Esophagus muscularis mucosa (tissue), 4 donors: ENCODE results near the gene UEVLD. TPM values are rescaled to one million over a fixed set of nuclear protein-coding genes. Genes with fewer than 3 reads are reported as not detected.
A peak's percentile ranks its signal among the peaks of the same experiment; 100 is the strongest.

Experiments
- DNase-seq: peaks from one replicate; pipeline ENCODE4 v3.0.0-alpha.2; 2017; ENCODE audit errors: extremely low spot score
- H3K27ac ChIP-seq, 4 donors: fragments of 200-600 bp; sonication (generic); replicated peaks in 1 of 4; 1 replicate in 3 of 4; 2 replicates in 1 of 4; pipeline ENCODE4 v1.5.1; 2016 to 2019; ENCODE audit warnings: mild to moderate bottlenecking in 1 of 4
- H3K27me3 ChIP-seq, 4 donors: fragments of 200-600 bp; sonication (generic); one replicate each; pipeline versions ENCODE4 v1.5.1 to v1.6.0; 2016 to 2019
- H3K36me3 ChIP-seq, 4 donors: fragments of 200-600 bp; sonication (generic); one replicate each; pipeline ENCODE4 v1.5.1; 2016 to 2019
- H3K4me1 ChIP-seq, 4 donors: fragments of 200-600 bp; sonication (generic); one replicate each; pipeline ENCODE4 v1.5.1; 2016 to 2019
- H3K4me3 ChIP-seq, 4 donors: fragments of 200-600 bp; sonication (generic); 1 replicate in 2 of 4; 2 replicates in 2 of 4; pipeline ENCODE4 v1.5.1; 2016 to 2019; ENCODE audit warnings: mild to moderate bottlenecking in 4 of 4, moderate library complexity in 1 of 4
- H3K9me3 ChIP-seq, 4 donors: fragments of 200-600 bp; sonication (generic); 1 replicate in 3 of 4; 2 replicates in 1 of 4; pipeline ENCODE4 v1.5.1; 2016 to 2019
- CTCF ChIP-seq, 3 experiments: fragments of 200-600 bp in 2 of 3; fragments of 450-650 bp in 1 of 3; sonication (generic) in 2 of 3; IDR thresholded peaks; one replicate each; pipeline ENCODE4 v1.5.1; 2017 to 2019; ENCODE audit warnings: antibody characterized with exemption in 3 of 3, mild to moderate bottlenecking in 2 of 3, moderate library complexity in 1 of 3
- EP300 ChIP-seq: sonication (generic); formaldehyde crosslinking; IDR thresholded peaks from one replicate; pipeline ENCODE4 v1.6.1; 2017; ENCODE audit warnings: antibody characterized with exemption
- POLR2A ChIP-seq: fragments of 450-650 bp; IDR thresholded peaks from one replicate; pipeline ENCODE4 v1.6.1; 2017; ENCODE audit warnings: antibody characterized with exemption, moderate library complexity, mild to moderate bottlenecking, low read depth
- POLR2AphosphoS5 ChIP-seq, 2 donors: sonication (generic); formaldehyde crosslinking; IDR thresholded peaks; one replicate each; pipeline ENCODE4 v1.6.1; 2017; ENCODE audit warnings: antibody characterized with exemption in 2 of 2
- WGBS: methylation state at CpG from one replicate; pipeline ENCODE4 v1.1.5; 2018; 5-methylcytosine and 5-hydroxymethylcytosine counted together
- intact Hi-C: fragments of 100-400 bp; cut with DNase I; formaldehyde crosslinking; loops from one replicate; pipeline ENCODE4 v1.15.1; 2023
- total RNA-seq, 4 donors: library from RNA; depleted of rRNA; stranded (reverse); fragments of >200 nt; gene quantifications; one replicate each; pipeline versions ENCODE4 v1.1.0 to v1.2.1, GENCODE V29; 2016

Gene UEVLD
- total RNA-seq, 4 donors from 2014 or later: 28.7 to 39.1 (median 29.6) TPM

- 97% methylated on average over 2 of the region's 2 CpGs for WGBS
- Histone ChIP-seq H3K9me3 (no peaks in the 10 kb centered on the region), H3K27me3 (no peaks in the 10 kb centered on the region), H3K36me3 (peaks cover 19 to 83% (median 60%) of the 10 kb centered on the region in 4 donors), H3K4me3 (no peak overlapping the region), H3K27ac (no peak overlapping the region), H3K4me1 (peaks cover 0 to 7% (median 2%) of the 10 kb centered on the region in 4 donors)
- TF ChIP-seq POLR2AphosphoS5 (IDR thresholded peaks at IDR 0.05) (no peak), EP300 (no peak), CTCF (IDR thresholded peaks at IDR 0.05) (no peak), POLR2A (no peak)
- intact Hi-C loops: no loop called here
- no peak for DNase-seq
Observed at GRCh38 chr11:18611196-18611595, 22.7 kb upstream of the UEVLD start.

DNA sequence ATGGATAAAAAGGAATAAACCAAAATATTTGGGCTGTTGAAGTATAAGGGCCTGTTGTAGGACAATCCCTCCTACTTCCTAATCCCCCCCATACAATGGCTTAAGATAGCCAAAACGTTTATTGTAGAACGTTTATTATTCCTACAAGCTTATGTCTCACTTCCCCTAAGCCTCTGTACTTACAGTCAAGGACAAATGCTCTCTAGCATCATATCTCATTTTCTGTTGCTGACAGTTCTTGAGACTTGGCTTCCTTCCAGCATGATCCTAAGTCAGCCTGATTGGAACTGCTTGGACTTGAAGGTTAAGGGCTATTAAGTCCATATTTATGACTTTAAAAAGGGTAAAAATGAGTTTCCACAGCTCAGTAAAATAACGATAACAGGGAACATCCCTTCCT lies 19.8 kb upstream of the UEVLD start:
- H3K9me3 ChIP-seq: no peaks in the 10 kb centered on the region
- H3K36me3 ChIP-seq: peaks cover 7 to 63% (median 43%) of the 10 kb centered on the region in 4 donors
- DNase-seq: no peak
- peaks cover 0 to 10% (median 4%) of the 10 kb centered on the region in 4 donors for H3K4me1 ChIP-seq
- TF ChIP-seq CTCF (IDR thresholded peaks at IDR 0.05): no peak
- H3K4me3 ChIP-seq: no peak overlapping the region
- H3K27ac ChIP-seq: no peak overlapping the region
- intact Hi-C loops: no loop called here
- no peaks in the 10 kb centered on the region for H3K27me3 ChIP-seq
- WGBS: 32% methylated on average over 3 of the region's 3 CpGs

DNA sequence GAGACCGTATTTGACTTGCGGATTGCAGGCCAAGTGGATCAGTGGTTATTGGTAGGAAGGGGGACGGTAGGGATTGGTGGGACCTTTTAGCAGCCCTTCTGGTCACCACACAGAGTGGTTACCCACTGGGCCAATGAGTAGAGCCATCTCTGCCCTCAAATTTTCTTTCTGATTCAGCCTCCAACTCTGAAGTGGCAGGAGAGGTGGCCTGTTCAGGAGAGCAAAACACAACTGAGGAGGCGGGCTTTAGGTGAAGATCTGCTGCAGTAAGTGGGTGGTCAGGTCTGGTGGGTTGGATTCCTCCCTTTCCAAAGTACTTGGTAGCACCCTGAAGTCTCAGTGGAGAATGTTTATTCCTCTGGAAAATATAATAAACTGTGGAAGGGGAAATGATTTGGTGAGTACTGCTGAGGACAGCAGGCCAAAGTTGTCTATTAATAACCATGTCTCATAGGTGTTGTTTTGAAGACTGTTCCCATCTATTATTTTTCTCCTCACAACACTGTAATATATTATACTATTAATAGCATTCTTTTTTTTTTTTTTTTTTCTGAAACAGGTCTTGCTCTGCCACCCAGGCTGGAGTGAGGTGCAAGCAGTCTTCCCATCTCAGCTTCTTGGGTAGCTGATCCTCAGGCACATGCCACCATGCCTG lies 12.5 kb upstream of the UEVLD start:
- intact Hi-C loops: no loop called here
- 86% methylated on average over 4 of the region's 4 CpGs for WGBS
- Histone ChIP-seq H3K9me3 (no peaks in the 10 kb centered on the region), H3K4me1 (peaks cover 11 to 42% (median 32%) of the 10 kb centered on the region in 4 donors), H3K36me3 (peaks cover 0 to 28% (median 9%) of the 10 kb centered on the region in 4 donors), H3K4me3 (no peak overlapping the region), H3K27me3 (no peaks in the 10 kb centered on the region), H3K27ac (peak overlapping the region; percentile 42 to 65 (median 58))
- TF ChIP-seq EP300 (no peak), POLR2A (no peak), CTCF (IDR thresholded peaks at IDR 0.05) (no peak), POLR2AphosphoS5 (IDR thresholded peaks at IDR 0.05) (no peak)
- no peak for DNase-seq

DNA sequence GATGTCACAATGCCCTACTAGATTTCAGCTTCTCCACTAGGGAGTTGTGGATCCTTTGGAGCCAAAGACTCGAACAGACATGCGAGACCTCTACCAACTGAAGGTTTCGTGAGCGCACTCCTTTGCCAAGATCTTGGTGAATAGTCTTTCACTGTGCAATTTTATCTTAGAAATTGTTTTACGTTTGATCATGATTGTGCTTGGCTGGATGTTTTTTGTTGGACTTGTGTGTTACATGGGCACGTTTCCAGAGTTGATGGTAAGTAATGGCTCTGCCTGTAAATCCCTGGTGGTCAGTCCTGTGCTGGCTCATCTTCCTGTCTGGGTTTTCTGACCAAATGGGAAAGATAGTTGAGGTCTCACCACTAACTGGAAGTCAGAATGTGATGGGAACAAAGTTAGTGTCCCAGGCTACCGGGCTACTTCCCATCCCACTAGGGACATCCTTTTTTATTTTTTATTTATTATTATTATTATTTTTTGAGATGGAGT lies 11.3 kb upstream of the UEVLD start, which contains the start of gene MISFA:
MISFA (plus strand) TSS at position 51 of the 492 bp plus-strand sequence; CDS start at position 191, 140 bp downstream.
- DNase-seq: no peak
- WGBS: 90% methylated on average over 7 of the region's 7 CpGs
- no peak for TF ChIP-seq EP300
- no peak for TF ChIP-seq CTCF (IDR thresholded peaks at IDR 0.05)
- no peak for TF ChIP-seq POLR2AphosphoS5 (IDR thresholded peaks at IDR 0.05)
- no peak for TF ChIP-seq POLR2A
- Histone ChIP-seq H3K27ac (peak within 1 kb of the TSS in 3 of 4 donors; percentile 42 to 65 (median 51)), H3K9me3 (no peaks in the 10 kb centered on the region), H3K27me3 (no peaks in the 10 kb centered on the region), H3K4me3 (no peak within 1 kb of the TSS), H3K36me3 (peaks cover 0 to 28% (median 15%) of the 10 kb centered on the region in 4 donors), H3K4me1 (peaks cover 11 to 49% (median 34%) of the 10 kb centered on the region in 4 donors)
- intact Hi-C loops: no loop called here
